Trophoblast cell (in vitro differentiated cells and primary cell): ENCODE measurements around the gene IKBIP.
A peak's percentile ranks its signal among the peaks of the same experiment; 100 is the strongest.

ENCODE experiments used
- DNase-seq, 2 donors: peaks; one replicate each; pipeline ENCODE4 v3.0.0-alpha.2; 2016
- H2AFZ ChIP-seq: 2 replicates; pipeline ENCODE4 v1.6.1; 2013; ENCODE audit warnings: low read length, moderate library complexity, mild to moderate bottlenecking; ENCODE audit not compliant: insufficient read depth, poor library complexity
- H2AK5ac ChIP-seq: 2 replicates; pipeline ENCODE4 v1.6.1; 2013; ENCODE audit warnings: mild to moderate bottlenecking, low read length
- H2BK120ac ChIP-seq: 2 replicates; pipeline ENCODE4 v1.6.1; 2013; ENCODE audit warnings: low read length, mild to moderate bottlenecking, moderate library complexity; ENCODE audit not compliant: insufficient read depth, poor library complexity
- H2BK12ac ChIP-seq: 2 replicates; pipeline ENCODE4 v1.6.1; 2013; ENCODE audit warnings: mild to moderate bottlenecking, low read length, moderate library complexity
- H2BK5ac ChIP-seq: 2 replicates; pipeline ENCODE4 v1.6.1; 2013; ENCODE audit warnings: low read length, low read depth, moderate library complexity, mild to moderate bottlenecking; ENCODE audit not compliant: poor library complexity
- H3K14ac ChIP-seq: 2 replicates; pipeline ENCODE4 v1.6.1; 2013; ENCODE audit warnings: mild to moderate bottlenecking, low read length
- H3K18ac ChIP-seq: 2 replicates; pipeline ENCODE4 v1.6.1; 2013; ENCODE audit warnings: mild to moderate bottlenecking, low read length
- H3K23ac ChIP-seq: 2 replicates; pipeline ENCODE4 v1.6.1; 2013; ENCODE audit warnings: low read length
- H3K27ac ChIP-seq: 2 replicates; pipeline ENCODE4 v1.5.1; 2013; ENCODE audit warnings: low read depth, mild to moderate bottlenecking, inconsistent platforms, low read length, moderate library complexity
- H3K27me3 ChIP-seq: 2 replicates; pipeline ENCODE4 v1.6.1; 2013; ENCODE audit warnings: inconsistent platforms, mild to moderate bottlenecking, low read length, moderate library complexity; ENCODE audit not compliant: insufficient read depth
- H3K36me3 ChIP-seq, 2 experiments: 1 replicate in 1 of 2; 2 replicates in 1 of 2; pipeline ENCODE4 v1.6.1; 2013; ENCODE audit warnings: low read length in 2 of 2, mild to moderate bottlenecking in 2 of 2, moderate library complexity in 1 of 2; ENCODE audit not compliant: insufficient read depth in 2 of 2, control insufficient read depth in 1 of 2
- H3K4ac ChIP-seq: 2 replicates; pipeline ENCODE4 v1.6.1; 2013; ENCODE audit warnings: low read depth, mild to moderate bottlenecking, low read length, moderate library complexity
- H3K4me1 ChIP-seq, 2 experiments: 1 replicate in 1 of 2; 2 replicates in 1 of 2; pipeline ENCODE4 v1.6.1; 2013; ENCODE audit warnings: low read length in 2 of 2, mild to moderate bottlenecking in 2 of 2, moderate library complexity in 1 of 2; ENCODE audit not compliant: insufficient read depth in 2 of 2, control insufficient read depth in 1 of 2
- H3K4me2 ChIP-seq: 2 replicates; pipeline ENCODE4 v1.6.1; 2013; ENCODE audit warnings: inconsistent platforms, mild to moderate bottlenecking, low read length, moderate library complexity
- H3K4me3 ChIP-seq: 2 replicates; pipeline ENCODE4 v1.5.1; 2013; ENCODE audit warnings: mild to moderate bottlenecking, low read depth, low read length, inconsistent platforms
- H3K79me1 ChIP-seq: one replicate; pipeline ENCODE4 v1.6.1; 2013; ENCODE audit warnings: low read length
- H3K79me2 ChIP-seq: 2 replicates; pipeline ENCODE4 v1.6.1; 2013; ENCODE audit warnings: low read length, mild to moderate bottlenecking; ENCODE audit not compliant: control insufficient read depth, insufficient read depth, poor library complexity
- H3K9ac ChIP-seq: 2 replicates; pipeline ENCODE4 v1.6.1; 2013; ENCODE audit warnings: mild to moderate bottlenecking, low read length
- H3K9me3 ChIP-seq: 2 replicates; pipeline ENCODE4 v1.6.1; 2013; ENCODE audit warnings: low read depth, mild to moderate bottlenecking, control low read depth, inconsistent platforms, low read length; ENCODE audit not compliant: insufficient read depth
- H4K12ac ChIP-seq: 2 replicates; pipeline ENCODE4 v1.6.1; 2013; ENCODE audit warnings: low read depth, mild to moderate bottlenecking, low read length, moderate library complexity
- H4K8ac ChIP-seq: 2 replicates; pipeline ENCODE4 v1.6.1; 2013; ENCODE audit warnings: low read depth, mild to moderate bottlenecking, low read length, moderate library complexity
- H4K91ac ChIP-seq: one replicate; pipeline ENCODE4 v1.6.1; 2013; ENCODE audit warnings: low read depth, mild to moderate bottlenecking, low read length, moderate library complexity
- WGBS: extraction: QIAGEN DNeasy Blood & Tissue Kit; methylation state at CpG from one replicate; pipeline ENCODE4 v1.1.7; 2013; ENCODE audit warnings: missing lambda C conversion rate; ENCODE audit not compliant: insufficient read length, insufficient coverage; ENCODE audit errors: extremely low coverage; 5-methylcytosine and 5-hydroxymethylcytosine counted together

Gene IKBIP

GRCh38 chr12:98591209-98591608, 53.4 kb downstream of the IKBIP start:
- H3K4me1 ChIP-seq, result peaks cover 0 to 9% of the 10 kb centered on the region in 2 experiments
- no peak overlapping the region for H3K4ac ChIP-seq
- H2AFZ ChIP-seq, result no peak overlapping the region
- peaks cover 0 to 4% of the 10 kb centered on the region in 2 experiments for H3K36me3 ChIP-seq
- no peak overlapping the region for H2BK120ac ChIP-seq
- H3K27ac ChIP-seq, result no peak overlapping the region
- H3K79me1 ChIP-seq, result peaks cover 7% of the 10 kb centered on the region
- DNase-seq, result peak in 1 of 2 donors; percentile 52
- H3K18ac ChIP-seq, result no peak overlapping the region
- H4K91ac ChIP-seq, result no peak overlapping the region
- H2AK5ac ChIP-seq, result no peak overlapping the region
- H3K4me2 ChIP-seq, result no peak overlapping the region
- H3K23ac ChIP-seq, result no peak overlapping the region
- H4K8ac ChIP-seq, result no peak overlapping the region
- H2BK5ac ChIP-seq, result no peak overlapping the region
- H3K27me3 ChIP-seq, result no peaks in the 10 kb centered on the region
- H3K9me3 ChIP-seq, result peaks cover 5% of the 10 kb centered on the region
- no peak overlapping the region for H3K9ac ChIP-seq
- no peak overlapping the region for H3K4me3 ChIP-seq
- WGBS, result no CpG with 5 or more reads among the region's 4 CpGs
- H3K79me2 ChIP-seq, result peaks cover 10% of the 10 kb centered on the region
- no peak overlapping the region for H3K14ac ChIP-seq
- no peak overlapping the region for H2BK12ac ChIP-seq
- H4K12ac ChIP-seq, result no peak overlapping the region

GRCh38 chr12:98587084-98587483, 57.5 kb downstream of the IKBIP start:
- Histone ChIP-seq H2BK5ac (no peak overlapping the region), H3K9ac (peak overlapping the region; percentile 64), H2AFZ (no peak overlapping the region), H2BK120ac (no peak overlapping the region), H3K4me3 (no peak overlapping the region), H3K9me3 (no peaks in the 10 kb centered on the region), H3K27me3 (no peaks in the 10 kb centered on the region), H3K23ac (no peak overlapping the region), H4K91ac (no peak overlapping the region), H3K79me1 (no peaks in the 10 kb centered on the region), H3K14ac (no peak overlapping the region), H3K27ac (no peak overlapping the region), H2BK12ac (no peak overlapping the region), H3K18ac (no peak overlapping the region), H4K8ac (no peak overlapping the region), H3K79me2 (no peaks in the 10 kb centered on the region), H3K4me2 (no peak overlapping the region), H3K4me1 (peaks cover 0 to 4% of the 10 kb centered on the region in 2 experiments), H4K12ac (no peak overlapping the region), H3K4ac (no peak overlapping the region), H3K36me3 (no peaks in the 10 kb centered on the region), H2AK5ac (no peak overlapping the region)
- no CpG with 5 or more reads among the region's 5 CpGs for WGBS
- no peak for DNase-seq

- H3K36me3 ChIP-seq, result no peaks in the 10 kb centered on the region
- H3K4ac ChIP-seq, result no peak overlapping the region
Measured at GRCh38 chr12:98582093-98582492, 62.5 kb downstream of the IKBIP start.

GRCh38 chr12:98581101-98581500, 63.5 kb downstream of the IKBIP start:
- no peak overlapping the region for H3K4me2 ChIP-seq
- no peak overlapping the region for H2AFZ ChIP-seq
- H3K4me1 ChIP-seq, result no peaks in the 10 kb centered on the region
- H3K27ac ChIP-seq, result no peak overlapping the region
- H3K79me1 ChIP-seq, result no peaks in the 10 kb centered on the region
- no peak overlapping the region for H4K12ac ChIP-seq
- no peak overlapping the region for H2AK5ac ChIP-seq
- no peak overlapping the region for H3K14ac ChIP-seq
- H3K27me3 ChIP-seq, result no peaks in the 10 kb centered on the region
- H3K18ac ChIP-seq, result no peak overlapping the region
- DNase-seq, result no peak
- no peak overlapping the region for H3K4ac ChIP-seq
- H3K23ac ChIP-seq, result no peak overlapping the region
- H3K9ac ChIP-seq, result no peak overlapping the region
- no peak overlapping the region for H4K8ac ChIP-seq
- H3K79me2 ChIP-seq, result no peaks in the 10 kb centered on the region
- no peak overlapping the region for H3K4me3 ChIP-seq
- H2BK12ac ChIP-seq, result no peak overlapping the region
- no CpG with 5 or more reads among the region's 1 CpG for WGBS
- no peaks in the 10 kb centered on the region for H3K36me3 ChIP-seq
- no peak overlapping the region for H2BK120ac ChIP-seq
- no peak overlapping the region for H2BK5ac ChIP-seq
- no peaks in the 10 kb centered on the region for H3K9me3 ChIP-seq
- no peak overlapping the region for H4K91ac ChIP-seq

More at GRCh38 chr12:98582093-98582492, 62.5 kb downstream of the IKBIP start:
- H3K9me3 ChIP-seq, result no peaks in the 10 kb centered on the region
- peak in 1 of 2 donors; percentile 12 for DNase-seq
- no peak overlapping the region for H2BK5ac ChIP-seq
- no CpG with 5 or more reads among the region's 6 CpGs for WGBS
- no peaks in the 10 kb centered on the region for H3K4me1 ChIP-seq
- no peak overlapping the region for H3K27ac ChIP-seq
- no peak overlapping the region for H3K14ac ChIP-seq
- H4K91ac ChIP-seq, result no peak overlapping the region
- no peak overlapping the region for H4K8ac ChIP-seq
- no peak overlapping the region for H3K4me2 ChIP-seq
- no peak overlapping the region for H3K9ac ChIP-seq
- H3K79me2 ChIP-seq, result no peaks in the 10 kb centered on the region
- no peak overlapping the region for H3K23ac ChIP-seq
- no peak overlapping the region for H3K18ac ChIP-seq
- no peak overlapping the region for H2AFZ ChIP-seq
- H3K4me3 ChIP-seq, result no peak overlapping the region
- no peaks in the 10 kb centered on the region for H3K79me1 ChIP-seq
- H2AK5ac ChIP-seq, result no peak overlapping the region
- no peak overlapping the region for H2BK120ac ChIP-seq
- H4K12ac ChIP-seq, result no peak overlapping the region
- H2BK12ac ChIP-seq, result no peak overlapping the region
- H3K27me3 ChIP-seq, result no peaks in the 10 kb centered on the region
